Left renal cortex interstitium (tissue), 4 donors: Measurements from ENCODE around the gene PFDN6. TPM values are rescaled to one million over a fixed set of nuclear protein-coding genes. Genes with fewer than 3 reads are reported as not detected.

Experiments used
- DNase-seq, 4 donors: peaks; one replicate each; pipeline ENCODE4 v3.0.0-alpha.2; 2013; ENCODE audit warnings: low read depth in 4 of 4, low spot score in 2 of 4, missing footprints in 1 of 4
- polyA plus RNA-seq, 4 donors: library from polyadenylated mRNA; unstranded; fragments of 120-200 nt; gene quantifications; one replicate each; pipeline ENCODE4 v1.2.1, GENCODE V29; 2013; ENCODE audit not compliant: insufficient read length in 4 of 4

PFDN6 gene
- polyA plus RNA-seq, 4 donors, result 73.3 to 86.9 (median 74.2) TPM

DNA sequence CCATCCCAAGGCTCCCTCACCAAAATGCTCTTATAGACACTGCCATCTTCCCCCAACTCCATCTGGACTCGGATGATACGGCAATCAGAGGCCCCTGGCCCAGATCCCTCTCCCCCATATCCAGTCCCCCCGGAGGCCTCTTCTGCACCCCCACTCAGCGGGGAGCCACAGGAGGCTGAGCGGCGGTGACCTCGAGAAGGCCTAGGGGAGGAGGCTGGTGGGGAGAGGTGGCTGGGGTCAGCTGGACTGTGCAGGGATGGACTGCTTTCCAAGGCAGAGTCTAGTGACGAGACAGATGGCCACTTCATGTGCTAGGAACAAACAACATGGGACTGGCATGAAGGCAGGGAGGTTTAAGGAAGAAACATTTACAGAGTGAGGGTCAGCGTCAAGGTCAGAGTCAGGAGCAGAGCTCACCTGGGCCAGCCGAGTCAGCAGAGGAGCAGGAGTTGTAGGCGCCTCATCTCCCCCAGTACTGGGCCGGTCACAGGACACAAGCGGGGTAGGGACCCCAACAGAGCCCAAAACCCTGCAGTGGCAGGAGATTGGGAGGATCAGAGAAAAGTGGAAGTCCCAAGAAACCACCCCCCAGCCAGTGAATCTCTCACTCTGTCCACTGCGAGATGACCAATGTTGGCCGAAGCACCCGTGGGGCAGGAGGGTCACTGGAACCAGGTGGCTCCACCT is 3.7 kb downstream of the PFDN6 start:
- DNase-seq, result no peak

- no peak for DNase-seq
Observed at GRCh38 chr6:33294086-33294823, 4.9 kb downstream of the PFDN6 start.

- no peak for DNase-seq
Observed at GRCh38 chr6:33295621-33296369, 6.4 kb downstream of the PFDN6 start.

DNA sequence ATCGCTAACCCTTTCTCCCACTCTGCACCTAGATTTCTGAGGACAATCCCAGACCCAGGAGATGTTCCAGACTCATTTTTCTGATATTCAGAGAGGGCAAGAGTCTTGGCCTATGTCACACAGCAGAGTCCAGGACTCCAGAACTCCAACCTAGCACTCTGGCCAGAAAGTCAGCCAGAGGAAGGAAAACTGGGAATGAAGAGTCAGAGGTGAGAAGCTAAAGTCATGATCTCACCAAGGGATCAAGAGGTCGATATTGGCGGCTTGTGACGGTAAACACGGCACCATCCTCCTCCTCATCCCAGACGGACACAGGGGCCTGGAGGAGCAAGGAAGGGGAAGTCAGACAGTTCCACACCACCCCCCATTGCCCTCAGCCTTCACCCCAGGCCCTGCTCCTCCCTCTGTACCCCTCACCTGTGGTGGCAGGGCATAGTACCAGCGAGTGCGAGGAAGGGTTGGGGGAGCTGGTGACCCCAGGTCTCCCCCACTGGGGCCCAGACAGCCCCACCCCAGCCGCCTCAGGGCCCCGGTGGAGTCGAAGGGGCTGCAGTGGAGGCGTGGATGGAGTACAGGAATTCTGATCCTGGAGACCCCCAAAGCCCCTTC is 7.5 kb downstream of the PFDN6 start:
- no peak for DNase-seq

DNA sequence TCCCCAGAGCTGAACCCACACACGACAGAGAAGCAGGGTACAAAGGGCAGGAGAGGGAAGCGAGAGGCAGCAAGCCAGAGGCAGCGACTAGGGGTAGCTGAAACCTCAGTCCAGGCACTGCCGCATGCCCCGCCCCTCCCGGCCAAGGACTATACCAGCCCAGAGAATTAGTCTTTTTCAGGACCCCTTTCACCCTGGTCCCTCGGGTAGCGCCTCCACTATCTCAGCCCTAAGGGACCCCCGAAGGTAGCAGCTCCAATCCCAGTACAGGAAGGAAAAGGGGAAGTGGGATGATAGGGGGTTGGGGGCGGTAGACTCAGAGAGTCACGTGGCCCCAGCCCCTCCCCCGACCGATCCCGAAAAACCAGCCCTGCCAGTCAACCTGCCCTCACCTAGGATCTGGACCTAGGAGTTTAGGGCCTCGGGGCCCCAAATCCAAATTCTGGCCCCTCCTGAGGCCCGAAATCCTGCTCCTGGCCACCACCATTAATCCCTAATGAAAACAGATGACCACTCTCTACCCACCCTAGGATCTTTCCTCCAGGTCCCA is 8.1 kb downstream of the PFDN6 start:
- no peak for DNase-seq

DNA sequence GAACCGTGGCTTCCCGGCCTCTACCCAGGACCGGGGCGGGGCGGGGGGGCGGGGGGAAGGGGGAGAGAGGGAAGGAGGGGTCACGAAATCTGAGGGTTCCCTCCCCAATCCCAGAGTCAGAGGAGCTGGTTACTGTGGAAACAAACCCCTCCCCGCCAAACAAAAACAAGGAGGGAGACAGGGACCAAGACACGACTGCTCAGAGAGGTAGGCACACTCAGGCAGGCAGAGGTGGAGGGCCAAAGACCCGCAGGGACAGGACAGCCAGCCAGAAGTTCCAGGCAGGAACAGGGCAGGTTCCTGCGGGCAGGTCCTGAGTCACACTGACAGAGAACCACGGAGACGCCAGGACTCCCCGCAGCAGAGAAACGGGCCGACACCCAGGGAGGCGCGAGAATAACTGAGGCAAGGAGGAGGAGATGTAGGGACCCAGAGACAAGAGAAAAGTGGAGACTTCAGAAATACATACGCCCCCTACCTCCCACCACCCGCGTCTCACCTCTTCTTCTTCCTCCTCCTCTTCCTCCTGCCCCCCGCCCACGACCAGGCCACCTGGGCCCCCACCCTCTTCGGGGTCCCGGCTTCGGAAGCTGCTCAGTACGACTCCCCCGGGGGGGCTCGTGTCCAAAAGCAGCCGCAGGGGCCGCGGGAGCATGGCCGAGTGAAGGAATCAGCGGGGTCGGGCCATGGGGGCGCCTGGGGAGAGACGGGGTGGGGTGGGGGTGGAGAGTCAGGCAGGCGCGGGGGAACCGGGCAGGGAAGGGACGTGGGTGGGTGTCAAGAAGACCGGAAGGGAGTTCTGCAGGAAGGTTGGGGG is 8.8 kb downstream of the PFDN6 start:
- peak in 1 of 4 donors; percentile 41 for DNase-seq

GRCh38 chr6:33298773-33299236 is 9.4 kb downstream of the PFDN6 start, which contains the start of gene RGL2:
TSS of gene RGL2 (minus strand) at chr6:33298942. CDS start at chr6:33298610, 332 bp downstream.
- peak in 1 of 4 donors; percentile 53 for DNase-seq

DNA sequence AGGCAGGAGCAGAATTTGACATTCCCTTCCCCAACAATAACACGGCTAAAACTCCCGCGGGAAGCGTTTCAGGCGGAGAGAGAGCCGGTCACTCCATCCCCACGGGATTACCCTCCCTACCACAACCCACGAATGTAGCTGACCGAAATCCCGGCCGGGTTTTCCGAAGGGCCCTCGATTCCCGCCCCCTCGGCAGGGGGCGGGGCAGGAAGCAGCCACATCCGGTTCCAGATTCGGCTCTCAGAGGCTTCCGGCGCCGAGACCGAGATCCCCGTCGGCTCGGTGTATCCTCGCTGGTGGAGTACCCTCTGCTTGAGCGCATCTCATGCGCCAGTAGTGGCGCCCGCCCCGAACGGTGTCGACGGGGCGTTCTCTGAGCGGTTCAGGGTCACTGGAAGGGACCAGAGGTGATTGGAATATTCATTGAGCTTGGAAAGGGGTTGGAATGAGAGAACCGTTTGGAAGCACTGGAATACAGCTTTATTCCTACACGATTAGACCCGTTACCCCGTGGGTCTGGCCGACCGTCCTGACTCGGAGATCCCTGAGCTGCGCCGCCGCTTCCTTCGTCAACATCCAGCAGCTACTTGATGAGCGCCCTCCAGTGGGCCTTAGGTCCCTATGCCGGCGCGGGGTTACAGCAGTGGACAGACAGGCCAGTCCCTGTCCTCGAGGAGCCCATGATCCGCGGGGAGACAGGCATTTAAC is 10.0 kb downstream of the PFDN6 start:
- peak in 1 of 4 donors; percentile 90 for DNase-seq

DNA sequence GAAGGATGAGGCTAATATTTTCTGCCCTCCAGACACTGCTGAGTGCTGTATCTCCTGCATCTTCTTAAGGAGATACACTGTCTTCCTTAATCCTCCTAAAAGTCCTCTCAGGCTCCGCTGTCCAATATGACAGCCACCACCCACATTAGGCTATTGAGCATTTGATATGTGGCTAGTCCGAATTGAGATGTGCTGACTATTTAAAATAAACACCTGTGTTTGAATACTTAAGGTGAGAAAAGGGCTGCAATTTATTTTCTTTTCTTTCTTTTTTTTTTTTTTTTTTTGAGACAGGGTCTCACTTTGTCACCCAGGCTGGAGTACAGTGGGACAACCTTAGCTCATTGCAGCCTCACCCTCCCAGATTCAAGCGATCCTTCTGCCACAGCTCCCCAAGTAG is 12.5 kb downstream of the PFDN6 start:
- DNase-seq, result no peak

- no peak for DNase-seq
Observed at GRCh38 chr6:33304216-33304615, 14.8 kb downstream of the PFDN6 start.

DNA sequence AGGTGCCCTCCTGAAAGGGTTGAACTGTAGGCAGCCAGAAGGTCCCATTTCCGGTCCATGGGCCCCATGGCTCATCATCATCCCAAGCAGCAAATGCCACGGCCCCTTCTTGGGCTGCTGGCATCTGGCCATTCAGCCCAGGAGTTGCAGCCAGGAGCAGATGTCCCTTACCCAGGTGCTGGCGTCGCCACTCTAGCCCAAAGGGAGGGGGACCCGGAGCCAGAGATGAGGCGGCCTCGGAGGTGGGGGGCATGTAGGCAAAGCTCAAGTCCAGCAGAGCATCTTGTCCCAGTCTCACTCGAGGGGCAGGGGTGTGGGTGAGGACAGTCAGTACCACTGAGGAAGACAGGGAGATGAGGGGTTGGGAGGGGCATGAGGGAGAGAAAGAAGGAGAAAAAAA is 15.7 kb downstream of the PFDN6 start:
- DNase-seq, result no peak

DNA sequence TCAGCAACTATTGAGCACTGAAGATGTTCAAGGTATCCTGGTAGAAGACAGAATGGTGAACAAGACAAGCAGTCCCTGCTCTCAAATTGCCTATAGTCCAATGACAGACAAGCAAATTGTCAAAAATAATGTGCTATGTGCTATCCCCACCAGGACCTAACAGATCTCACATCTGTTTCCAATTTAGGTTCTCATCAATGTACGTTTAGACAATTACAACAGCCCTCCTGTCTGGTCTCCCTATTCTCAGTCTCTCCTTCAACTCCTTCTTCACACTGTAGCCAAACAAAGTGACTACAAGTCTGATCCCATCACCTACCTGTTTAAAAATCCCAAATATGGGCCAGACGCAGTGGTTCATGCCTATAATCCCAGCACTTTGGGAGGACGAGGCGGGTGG is 17.0 kb downstream of the PFDN6 start:
- no peak for DNase-seq

- peak in 1 of 4 donors; percentile 29 for DNase-seq
Observed at GRCh38 chr6:33312361-33313104, 23.1 kb downstream of the PFDN6 start.

DNA sequence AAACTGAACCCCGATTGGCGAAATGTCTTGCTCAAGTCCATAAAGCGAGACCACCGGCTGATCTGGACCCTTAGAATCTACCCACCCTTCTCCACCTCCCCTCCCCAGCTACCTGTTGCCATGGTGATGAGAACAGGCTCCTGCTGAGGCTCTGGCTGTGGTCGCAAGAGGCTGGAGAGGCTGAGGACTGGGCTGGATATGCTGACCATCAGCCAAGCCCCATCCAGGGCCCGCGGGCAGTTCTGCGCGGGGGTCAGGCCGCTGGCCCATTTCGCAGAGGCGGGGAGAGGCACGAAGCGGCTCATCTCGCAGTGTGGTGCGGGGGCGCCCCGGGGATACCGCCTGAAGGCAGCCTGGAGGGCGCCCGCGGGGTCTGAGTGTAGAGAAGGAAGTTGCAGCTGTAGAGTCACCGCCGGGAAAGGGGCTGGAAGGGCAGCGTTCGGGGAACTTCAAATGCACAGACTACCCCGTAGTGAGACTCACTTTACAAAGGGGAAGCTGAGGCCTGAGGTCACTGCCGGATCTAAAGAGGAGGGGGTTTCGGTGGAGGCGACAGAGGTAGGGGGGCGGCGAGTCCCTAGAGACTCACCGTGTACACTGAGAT is 23.8 kb downstream of the PFDN6 start:
- no peak for DNase-seq

DNA sequence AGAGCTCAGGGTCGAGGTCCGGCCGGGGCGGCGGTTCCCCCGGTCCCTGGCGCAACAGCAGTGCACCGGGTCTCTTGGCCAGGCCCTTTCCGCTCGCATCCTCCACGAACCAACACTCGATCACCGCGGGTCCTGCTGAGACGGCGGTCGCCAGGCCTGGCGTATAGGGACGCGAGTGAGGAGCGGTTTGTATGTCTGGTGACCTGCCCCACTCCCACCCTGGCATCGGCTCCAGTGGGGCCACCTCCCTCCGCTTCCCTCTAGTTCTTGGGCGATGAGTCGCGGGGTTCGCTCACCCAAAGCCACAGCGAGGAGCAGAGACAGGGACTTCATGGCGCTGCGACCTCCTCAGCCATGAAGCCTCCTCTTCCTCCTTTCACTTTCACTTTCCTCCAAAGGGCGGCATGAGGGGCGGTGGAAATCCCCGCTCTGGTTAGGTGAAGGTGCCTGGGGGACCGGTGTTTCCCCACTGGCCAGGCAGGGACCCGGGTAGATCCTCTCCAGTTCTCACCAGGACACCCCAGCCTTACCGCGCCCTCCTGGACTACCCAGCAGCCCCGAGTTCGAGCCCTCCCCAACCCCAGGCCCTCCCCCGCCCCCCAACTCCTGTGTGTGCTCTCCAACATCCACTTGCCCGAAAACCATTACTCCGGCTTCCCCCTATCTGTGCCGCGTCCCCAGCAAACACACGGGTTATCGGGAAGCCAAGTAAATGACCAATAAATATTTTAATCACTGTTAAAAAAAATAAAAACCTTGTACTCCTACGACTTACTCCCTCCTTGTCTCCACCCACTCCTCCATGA is 24.5 kb downstream of the PFDN6 start, which contains the start of gene TAPBP:
Gene TAPBP (minus strand): TSS at position 370 of the 806 bp plus-strand sequence. CDS start 37 bp downstream, at position 333.
- DNase-seq, result peak in 1 of 4 donors; percentile 60

GRCh38 chr6:33314515-33314942 is 25.1 kb downstream of the PFDN6 start:
- DNase-seq, result peak in 1 of 4 donors; percentile 51
